IMR-90 (cell line): ENCODE measurements around the gene MDP1.

ENCODE experiments used
- CTCF ChIP-seq: conservative IDR thresholded peaks from 2 replicates; pipeline ENCODE4 v1.5.1; 2012; ENCODE audit warnings: mild to moderate bottlenecking, low read depth, low read length, improper control_type of control experiment
- MXI1 ChIP-seq: IDR thresholded peaks from 2 replicates; pipeline ENCODE4 v1.6.1; 2012; ENCODE audit warnings: low read depth, mild to moderate bottlenecking, low read length, moderate library complexity, borderline replicate concordance
- POLR2A ChIP-seq: IDR thresholded peaks from 2 replicates; pipeline ENCODE4 v1.6.1; 2012; ENCODE audit warnings: mild to moderate bottlenecking, low read depth, low read length
- RAD21 ChIP-seq: IDR thresholded peaks from 2 replicates; pipeline ENCODE4 v1.6.1; 2012; ENCODE audit warnings: low read length, improper control_type of control experiment
- USF2 ChIP-seq: fragments of 150-350 bp; IDR thresholded peaks from 2 replicates; pipeline ENCODE4 v1.6.1; 2017; ENCODE audit warnings: mild to moderate bottlenecking, antibody characterized with exemption, low read length, low read depth

DNA sequence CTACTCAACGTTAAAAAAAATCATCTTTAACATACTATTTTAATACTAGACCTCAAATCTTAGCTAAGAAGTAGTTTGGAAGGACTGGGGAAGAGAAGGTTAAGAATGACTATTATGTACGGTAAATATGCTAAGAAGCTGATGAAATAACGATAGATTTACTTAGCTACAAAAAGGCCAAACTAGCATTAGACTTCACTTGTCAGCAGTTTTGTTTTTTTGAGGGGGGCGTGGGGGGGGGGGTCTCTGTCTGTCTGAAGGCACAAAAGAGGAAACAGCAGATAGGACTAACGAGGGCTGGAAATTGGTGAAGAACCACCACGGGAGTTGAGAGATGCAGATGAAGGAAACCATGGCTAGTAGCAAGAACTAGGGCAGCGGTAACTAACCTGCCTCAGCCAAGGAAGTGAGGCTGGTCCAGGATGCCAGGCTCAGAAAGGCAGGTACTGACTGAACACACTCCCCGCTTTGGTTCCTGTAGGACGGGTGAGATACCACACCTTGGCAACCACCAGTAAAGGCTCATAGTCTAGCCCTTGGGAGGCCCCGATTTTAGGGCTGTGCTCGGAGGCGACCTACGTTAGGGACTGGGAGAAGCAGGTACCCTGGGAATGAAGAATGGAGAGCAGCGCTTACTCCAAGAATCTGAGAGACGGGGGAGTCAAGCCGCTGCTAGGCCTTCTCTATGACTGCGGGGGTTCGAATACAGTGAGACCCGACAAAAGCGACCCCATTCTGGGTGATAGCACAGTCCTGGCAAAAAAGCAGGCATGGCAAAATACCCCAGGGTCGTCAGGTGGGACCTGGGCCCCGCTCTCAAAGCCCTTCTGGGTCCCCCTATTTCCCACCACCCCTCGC, 15.6 kb upstream of the MDP1 start:
- TF ChIP-seq CTCF (no peak), POLR2A (no peak), RAD21 (no peak), MXI1 (no peak), USF2 (no peak)
